Fibroblast of villous mesenchyme (primary cell): ENCODE measurements around the gene TFB1M. TPM values are rescaled to one million over a fixed set of nuclear protein-coding genes. Genes with fewer than 3 reads are reported as not detected.
"Not testable (repeated sequence)": the region's sequence is repeated elsewhere in the genome, so short reads cannot be mapped to it uniquely, and the experiment has no call there.

Source experiments
- DNase-seq: peaks from one replicate; pipeline ENCODE4 v3.0.0-alpha.2; 2010; ENCODE audit warnings: low read depth
- H3K4me3 ChIP-seq: 2 replicates; pipeline ENCODE4 v1.5.1; 2011; ENCODE audit warnings: low read depth, mild to moderate bottlenecking, low read length
- CTCF ChIP-seq: IDR thresholded peaks from 2 replicates; pipeline ENCODE4 v1.5.1; 2012; ENCODE audit warnings: low read depth, mild to moderate bottlenecking, low read length; ENCODE audit not compliant: insufficient read depth
- total RNA-seq: library from RNA; depleted of rRNA; stranded (reverse); fragments of >200 nt; gene quantifications from 2 replicates; pipeline ENCODE4 v1.2.3, GENCODE V29; 2012

Gene TFB1M
- total RNA-seq, 1 donor = 29.8 TPM

DNA sequence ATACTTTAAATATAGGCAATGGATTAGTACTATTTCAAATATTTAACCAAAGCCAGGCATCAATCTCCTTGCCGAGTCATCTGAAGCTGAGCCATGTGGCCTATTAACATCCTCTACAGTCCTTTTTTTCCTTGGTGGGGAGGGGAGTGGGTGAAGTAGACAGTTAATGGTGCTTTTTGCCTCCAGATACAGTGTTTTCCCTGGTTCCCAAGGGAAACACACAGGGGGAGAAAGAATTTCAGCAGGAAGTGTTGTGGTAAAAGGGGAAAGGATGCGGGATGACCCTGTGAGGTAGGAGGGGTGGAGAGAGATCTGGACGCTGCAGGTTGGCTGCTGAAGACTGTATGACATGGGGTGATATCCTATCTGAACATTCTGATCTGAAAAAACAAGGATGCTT, 40.9 kb downstream of the TFB1M start:
- TF ChIP-seq CTCF = no peak
- H3K4me3 ChIP-seq = no peak overlapping the region
- peak; percentile 88 for DNase-seq

GRCh38 chr6:155272353-155273232, 41.7 kb downstream of the TFB1M start:
- no peak overlapping the region for H3K4me3 ChIP-seq
- peak; percentile 73 for DNase-seq
- TF ChIP-seq CTCF = no peak

- H3K4me3 ChIP-seq = no peak overlapping the region
- TF ChIP-seq CTCF = no peak
- no peak for DNase-seq
Observed at GRCh38 chr6:155271145-155271544, 43.1 kb downstream of the TFB1M start.

DNA sequence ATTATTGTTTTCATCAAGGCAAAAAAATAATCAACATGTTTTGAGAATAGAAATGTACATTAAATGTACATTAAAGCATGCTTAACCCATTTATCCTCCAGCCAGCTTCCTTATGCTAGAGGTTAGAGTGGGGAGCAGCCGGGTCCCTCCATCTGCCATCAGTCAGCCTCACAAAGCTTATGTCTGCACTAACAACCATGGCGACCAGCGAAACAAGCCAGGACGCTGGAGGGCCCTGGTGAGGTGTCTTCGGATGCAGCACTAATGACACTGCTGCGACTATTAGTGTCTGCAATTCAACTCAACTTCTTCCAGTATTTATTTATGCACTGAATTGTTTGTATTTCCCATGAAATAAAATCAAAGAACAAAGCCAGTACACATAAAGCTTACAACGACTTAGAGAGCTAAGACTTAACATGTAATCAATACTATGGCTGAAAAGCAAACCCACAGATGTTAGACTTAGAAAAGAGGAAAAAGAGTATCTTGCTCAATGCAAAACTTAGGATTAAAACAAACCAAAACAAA, 43.7 kb downstream of the TFB1M start:
- no peak for DNase-seq
- TF ChIP-seq CTCF = no peak
- H3K4me3 ChIP-seq = no peak overlapping the region

GRCh38 chr6:155269765-155270164, 44.5 kb downstream of the TFB1M start:
- no peak overlapping the region for H3K4me3 ChIP-seq
- DNase-seq = no peak
- no peak for TF ChIP-seq CTCF

DNA sequence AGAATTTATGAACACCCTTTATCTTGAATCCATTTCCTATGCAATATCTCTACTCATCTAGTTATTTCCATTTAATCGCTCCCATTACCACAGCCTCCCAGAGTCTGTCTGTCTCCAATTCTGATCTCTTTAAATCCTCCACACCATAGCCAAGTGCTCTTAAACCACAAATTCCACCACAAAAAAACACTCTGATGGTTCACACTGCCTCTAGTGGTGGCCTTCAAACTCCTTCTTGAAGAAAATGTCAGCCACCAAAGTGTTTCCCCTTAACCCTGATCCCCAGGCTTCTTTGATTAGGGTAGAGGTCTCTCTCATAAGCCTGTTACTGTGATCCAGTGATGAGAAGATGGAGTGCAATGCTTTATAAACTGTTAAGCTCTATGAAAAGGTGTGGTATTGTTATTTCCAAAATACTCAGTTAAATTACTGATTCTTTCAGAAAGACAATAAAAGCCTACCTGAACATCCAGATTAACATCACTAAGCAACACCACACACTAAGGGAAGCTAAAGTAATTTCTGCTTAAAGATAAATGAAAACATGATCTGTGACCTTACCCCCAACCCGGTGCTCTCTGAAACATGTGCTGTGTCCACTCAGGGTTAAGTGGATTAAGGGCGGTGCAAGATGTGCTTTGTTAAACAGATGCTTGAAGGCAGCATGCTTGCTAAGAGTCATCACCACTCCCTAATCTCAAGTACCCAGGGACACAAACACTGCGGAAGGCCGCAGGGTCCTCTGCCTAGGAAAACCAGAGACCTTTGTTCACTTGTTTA, 46.0 kb downstream of the TFB1M start:
- peak; percentile 64 for TF ChIP-seq CTCF
- H3K4me3 ChIP-seq = not testable (repeated sequence)
- peak; percentile 52 for DNase-seq
